ENCODE measurements around the gene PCDHGB2. TPM values are rescaled to one million over a fixed set of nuclear protein-coding genes. Genes with fewer than 3 reads are reported as not detected.
"Not testable (repeated sequence)": the region's sequence is repeated elsewhere in the genome, so short reads cannot be mapped to it uniquely, and the experiment has no call there.

PCDHGB2 gene
- total and polyA plus RNA-seq, 2 of the 4 experiments (the other 2 are of a cell fraction), result 2.6 to 3.0 TPM

DNA sequence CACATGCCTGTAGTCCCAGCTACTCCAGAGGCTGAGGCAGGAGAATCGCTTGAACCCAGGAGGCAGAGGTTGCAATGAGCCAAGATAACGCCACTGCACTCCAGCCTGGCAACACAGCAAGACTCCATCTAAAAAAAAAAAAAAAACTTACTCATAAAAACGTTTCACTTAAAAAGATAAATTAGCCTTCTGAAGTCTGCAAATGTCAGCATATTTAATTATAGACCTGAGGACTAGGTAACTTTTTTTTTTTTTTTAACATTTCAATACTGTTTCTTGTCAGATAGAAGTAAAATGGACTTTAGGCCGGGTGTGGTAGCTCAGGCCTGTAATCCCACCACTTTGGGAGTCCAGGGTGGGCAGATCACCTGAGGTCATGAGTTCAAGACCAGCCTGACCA is 42.8 kb upstream of the PCDHGB2 start:
- not testable (repeated sequence) for BruUV-seq (replicated peaks)

More for the DNA sequence above, 42.8 kb upstream of the PCDHGB2 start:
- H2BK20ac ChIP-seq (ENCODE audit: low read depth, low read length); H3K14ac ChIP-seq (replicated peaks; ENCODE audit: low read depth, low read length); in situ Hi-C loops (cut with MboI; ENCODE audit: low sequenced_read_pairs); H3K23ac ChIP-seq (ENCODE audit: low read depth, low read length); H4K8ac ChIP-seq (ENCODE audit: low read depth in 2 of 2, low read length in 2 of 2); H2AK9ac ChIP-seq (replicated peaks; ENCODE audit: low read depth, low read length, poor library complexity); H3K4me1 ChIP-seq (ENCODE audit: control insufficient read depth, insufficient read depth, low read length); CTCF ChIA-PET; POLR2A ChIA-PET (ENCODE audit: unreplicated experiment); intact Hi-C loops (cut with micrococcal nuclease); H3K27me3 ChIP-seq (ENCODE audit: control insufficient read depth, insufficient read depth, low read length); H3K4me3 ChIP-seq (ENCODE audit: insufficient read depth, low read depth, low read length); ATAC-seq (ENCODE audit: low read depth); H3K56ac ChIP-seq (ENCODE audit: extremely low read depth, insufficient read depth, low read length); H2AK5ac ChIP-seq (ENCODE audit: low read depth, low read length); dilution Hi-C loops (cut with HindIII; ENCODE audit: low sequenced_read_pairs, unreplicated experiment); H4K20me1 ChIP-seq (ENCODE audit: insufficient read depth, low read length); H3K4ac ChIP-seq (ENCODE audit: low read depth, low read length); H2BK5ac ChIP-seq (ENCODE audit: low read depth, low read length, poor library complexity, severe bottlenecking); DNase-seq; H4K91ac ChIP-seq (ENCODE audit: insufficient read depth, low read depth, low read length); H3K27ac ChIP-seq (ENCODE audit: insufficient read depth, low read length); H4K5ac ChIP-seq (ENCODE audit: low read depth, low read length); H2BK120ac ChIP-seq (ENCODE audit: low read depth, low read length); H3K9ac ChIP-seq (ENCODE audit: low read depth, low read length); H2BK15ac ChIP-seq (ENCODE audit: low read depth, low read length); H3K4me2 ChIP-seq (ENCODE audit: low read depth, low read length); H3K9me1 ChIP-seq (ENCODE audit: insufficient read depth, low read length); H2AFZ ChIP-seq (replicated peaks; ENCODE audit: low read length, poor library complexity); H3K18ac ChIP-seq (ENCODE audit: low read depth, low read length): not testable (repeated sequence)
- Histone ChIP-seq H3K36me3 (ENCODE audit: control insufficient read depth, insufficient read depth, low read length) (peaks cover 12% of the 10 kb centered on the region), H3K79me1 (ENCODE audit: low read depth in 1 of 2, low read length in 2 of 2) (peaks cover 15 to 17% of the 10 kb centered on the region in 2 experiments), H3K9me3 (ENCODE audit: control insufficient read depth, insufficient read depth, low read length) (peaks cover 50% of the 10 kb centered on the region)
- no CpG with 5 or more reads among the region's 4 CpGs for WGBS, 2 experiments (ENCODE audit: extremely low coverage in 2 of 2, insufficient read length in 1 of 2)
- TF ChIP-seq MAFK (IDR thresholded peaks at IDR 0.05; ENCODE audit: low read depth, low read length), result peak; percentile 22; the same call in 1 of the 2 replicates

Measured in IMR-90 (cell line).